MM.1S (cell line): ENCODE results near the gene SLC15A2.

Source experiments
- CTCF ChIP-seq: fragments of 300-600 bp; sonication (generic); IDR thresholded peaks from 2 replicates; pipeline ENCODE4 v1.5.1; 2016; ENCODE audit warnings: antibody characterized with exemption, low read length, mixed read lengths
- EZH2 ChIP-seq: fragments of 300-600 bp; sonication (generic); optimal IDR thresholded peaks from 2 replicates; pipeline ENCODE3; 2017; ENCODE audit warnings: low read depth, mild to moderate bottlenecking, antibody characterized with exemption, low read length, mixed read lengths

- TF ChIP-seq CTCF (no peak), EZH2 (no peak)
These were observed 30.4 kb upstream of the SLC15A2 start for GRCh38 chr3:121863801-121864200.
